H1 (cell line): Measurements from ENCODE around the gene MYOM1. TPM values are rescaled to one million over a fixed set of nuclear protein-coding genes. Genes with fewer than 3 reads are reported as not detected.

Experiments used
- CTCF ChIA-PET: fragments of 300-600 bp; sonication (Branson Sonifier 250); formaldehyde crosslinking; loops from one replicate; lab custom pipeline; 2021; ENCODE audit not compliant: partially characterized antibody; lab: Charles Lee
- POLR2A ChIA-PET: fragments of 300-600 bp; sonication (Branson Sonifier 250); formaldehyde crosslinking; loops from one replicate; lab custom pipeline; 2021; ENCODE audit warnings: inconsistent platforms; ENCODE audit not compliant: partially characterized antibody; lab: Charles Lee
- DNase-seq, 2 experiments: peaks; one replicate each; pipeline versions ENCODE4 v3.0.0 to v3.0.0-alpha.2; 2010 to 2022; ENCODE audit warnings: low spot score in 2 of 2, low read depth in 1 of 2, mixed read lengths in 1 of 2
- FAIRE-seq: peaks from 2 replicates; lab custom pipeline; 2011; peaks lifted over from hg19 to GRCh38; lab: Jason Lieb, UNC
- H2AFZ ChIP-seq: 2 replicates; pipeline ENCODE4 v1.8.1; 2012; ENCODE audit warnings: low read length, inconsistent platforms
- H2AK5ac ChIP-seq: 2 replicates; pipeline ENCODE4 v1.6.1; 2013; ENCODE audit warnings: low read depth, low read length
- H2BK120ac ChIP-seq: replicated peaks from 2 replicates; pipeline ENCODE3; 2013; ENCODE audit warnings: low read depth, low read length, inconsistent platforms
- H2BK12ac ChIP-seq: 2 replicates; pipeline ENCODE4 v1.6.1; 2013; ENCODE audit warnings: low read depth, low read length
- H2BK15ac ChIP-seq: 2 replicates; pipeline ENCODE4 v1.6.1; 2013; ENCODE audit warnings: low read length
- H2BK20ac ChIP-seq: 2 replicates; pipeline ENCODE4 v1.6.1; 2013; ENCODE audit warnings: low read length
- H2BK5ac ChIP-seq: 2 replicates; pipeline ENCODE4 v1.6.1; 2013; ENCODE audit warnings: low read depth, low read length
- H3K14ac ChIP-seq: 2 replicates; pipeline ENCODE4 v1.6.1; 2013; ENCODE audit warnings: inconsistent platforms; ENCODE audit not compliant: insufficient read length
- H3K18ac ChIP-seq: 2 replicates; pipeline ENCODE4 v1.6.1; 2013; ENCODE audit warnings: low read length; ENCODE audit errors: extremely low read depth
- H3K23ac ChIP-seq: 2 replicates; pipeline ENCODE4 v1.6.1; 2013; ENCODE audit warnings: inconsistent platforms; ENCODE audit not compliant: insufficient read length
- H3K23me2 ChIP-seq: 2 replicates; pipeline ENCODE4 v1.6.1; 2013; ENCODE audit warnings: low read depth, low read length
- H3K27ac ChIP-seq: 2 replicates; pipeline ENCODE4 v1.6.1; 2011; ENCODE audit warnings: low read depth, low read length, inconsistent platforms
- H3K27me3 ChIP-seq, 4 experiments: replicated peaks in 1 of 4; 1 replicate in 1 of 4; 2 replicates in 3 of 4; pipeline versions ENCODE4 v1.6.1 to v1.8.1; 2011 to 2013; ENCODE audit warnings: low read length in 3 of 4, mild to moderate bottlenecking in 3 of 4, inconsistent platforms in 2 of 4, mixed read lengths in 2 of 4, moderate library complexity in 1 of 4; ENCODE audit not compliant: control insufficient read depth in 3 of 4, insufficient read depth in 3 of 4; ENCODE audit errors: extremely low read depth in 1 of 4
- H3K36me3 ChIP-seq, 4 experiments: 2 replicates each; pipeline versions ENCODE4 v1.6.1 to v1.8.1; 2011 to 2013; ENCODE audit warnings: mild to moderate bottlenecking in 4 of 4, low read length in 3 of 4, moderate library complexity in 2 of 4, control low read depth in 1 of 4, inconsistent platforms in 1 of 4; ENCODE audit not compliant: insufficient read depth in 4 of 4, control insufficient read depth in 2 of 4
- H3K4ac ChIP-seq: replicated peaks from 2 replicates; pipeline ENCODE3; 2013; ENCODE audit warnings: low read length, low read depth, mixed read lengths, inconsistent platforms; ENCODE audit not compliant: insufficient read length
- H3K4me1 ChIP-seq, 4 experiments: replicated peaks in 1 of 4; 1 replicate in 1 of 4; 2 replicates in 3 of 4; pipeline versions ENCODE4 v1.6.1 to v1.8.1; 2011 to 2013; ENCODE audit warnings: low read length in 3 of 4, inconsistent platforms in 2 of 4, mixed read lengths in 1 of 4; ENCODE audit not compliant: insufficient read depth in 4 of 4, control insufficient read depth in 3 of 4
- H3K4me2 ChIP-seq, 2 experiments: 2 replicates each; pipeline versions ENCODE4 v1.6.1 to v1.8.1; 2011 to 2013; ENCODE audit warnings: low read depth in 2 of 2, low read length in 2 of 2, control low read depth in 1 of 2, inconsistent platforms in 1 of 2, mild to moderate bottlenecking in 1 of 2; ENCODE audit not compliant: insufficient read depth in 1 of 2
- H3K4me3 ChIP-seq, 4 experiments: fragments of 200-600, 300-600 bp in 1 of 4; sonication (generic), shearing (Covaris generic), sonication (Bioruptor Twin) in 1 of 4; 2 replicates each; pipeline versions ENCODE4 v1.5.1 to v1.8.1; 2011 to 2016; ENCODE audit warnings: low read length in 4 of 4, low read depth in 3 of 4, control low read depth in 2 of 4, inconsistent platforms in 2 of 4, mild to moderate bottlenecking in 2 of 4, mixed read lengths in 1 of 4, moderate library complexity in 1 of 4; ENCODE audit not compliant: insufficient read depth in 2 of 4; ENCODE audit errors: extremely low read depth in 1 of 4
- H3K56ac ChIP-seq: replicated peaks from 2 replicates; pipeline ENCODE3; 2013; ENCODE audit warnings: low read depth, mild to moderate bottlenecking, mixed read lengths, low read length, inconsistent platforms; ENCODE audit not compliant: insufficient read length
- H3K79me1 ChIP-seq: 2 replicates; pipeline ENCODE4 v1.6.1; 2013; ENCODE audit warnings: low read depth, low read length, control low read depth
- H3K79me2 ChIP-seq, 2 experiments: 2 replicates each; pipeline versions ENCODE4 v1.6.1 to v1.8.1; 2012 to 2013; ENCODE audit warnings: low read length in 2 of 2, mild to moderate bottlenecking in 2 of 2, inconsistent platforms in 1 of 2; ENCODE audit not compliant: insufficient read depth in 2 of 2, control insufficient read depth in 1 of 2
- H3K9ac ChIP-seq, 4 experiments: replicated peaks in 1 of 4; 1 replicate in 1 of 4; 2 replicates in 3 of 4; pipeline versions ENCODE4 v1.6.1 to v1.8.1; 2011 to 2013; ENCODE audit warnings: low read depth in 3 of 4, low read length in 3 of 4, control low read depth in 2 of 4, mild to moderate bottlenecking in 2 of 4, moderate library complexity in 2 of 4, inconsistent platforms in 1 of 4; ENCODE audit errors: extremely low read depth in 1 of 4
- H3K9me3 ChIP-seq, 2 experiments: 2 replicates each; pipeline versions ENCODE4 v1.6.1 to v1.8.1; 2012 to 2013; ENCODE audit warnings: mild to moderate bottlenecking in 2 of 2, moderate library complexity in 2 of 2, control low read depth in 1 of 2, inconsistent platforms in 1 of 2, low read depth in 1 of 2, low read length in 1 of 2, mixed read lengths in 1 of 2; ENCODE audit not compliant: insufficient read depth in 2 of 2
- H4K20me1 ChIP-seq, 2 experiments: replicated peaks in 1 of 2; 2 replicates each; pipeline versions ENCODE3 to v1.8.1; 2011 to 2013; ENCODE audit warnings: inconsistent platforms in 2 of 2, low read length in 2 of 2, mild to moderate bottlenecking in 1 of 2; ENCODE audit not compliant: insufficient read depth in 2 of 2, control insufficient read depth in 1 of 2
- H4K5ac ChIP-seq: 2 replicates; pipeline ENCODE4 v1.6.1; 2013; ENCODE audit warnings: low read length, low read depth, mixed read lengths, inconsistent platforms; ENCODE audit not compliant: insufficient read length
- H4K8ac ChIP-seq: 2 replicates; pipeline ENCODE4 v1.8.0; 2013; ENCODE audit warnings: mild to moderate bottlenecking, moderate library complexity, low read length, inconsistent platforms; ENCODE audit not compliant: insufficient read depth; ENCODE audit errors: extremely low read depth
- H4K91ac ChIP-seq: replicated peaks from 2 replicates; pipeline ENCODE3; 2013; ENCODE audit warnings: low read length, mixed read lengths, inconsistent platforms; ENCODE audit not compliant: insufficient read length
- WGBS, 2 experiments: shearing (Covaris generic) in 1 of 2; methylation state at CpG; one replicate each; pipeline versions ENCODE4 v1.1.6 to v1.1.7; 2013 to 2015; ENCODE audit warnings: low lambda C conversion rate in 2 of 2, mixed read lengths in 2 of 2, inconsistent platforms in 1 of 2, low coverage in 1 of 2, missing lambda C conversion rate in 1 of 2; ENCODE audit not compliant: insufficient replicate concordance in 2 of 2, insufficient coverage in 1 of 2, insufficient read length in 1 of 2; ENCODE audit errors: extremely low coverage in 1 of 2, missing lambda C conversion rate in 1 of 2; 5-methylcytosine and 5-hydroxymethylcytosine counted together
- polyA plus RNA-seq, 7 experiments: library from polyadenylated mRNA; depleted of rRNA in 3 of 7; stranded (reverse) in 5 of 7; unstranded in 2 of 7; fragments of >200 nt in 5 of 7; fragments of 200-250 nt in 2 of 7; gene quantifications; 1 replicate in 5 of 7; 2 replicates in 1 of 7; 4 replicates in 1 of 7; pipeline versions ENCODE4 v1.2.1 to v1.2.3, GENCODE V29; 2011 to 2013; ENCODE audit warnings: missing spikeins in 2 of 7, mixed read lengths in 2 of 7
- total RNA-seq: library from RNA; stranded (reverse); fragmentation: NEBNext Ultra II Directional; extraction: Animal tissue kit (Norgen Biotek cat#: 25700); gene quantifications from 2 replicates; pipeline ENCODE4 v1.2.1, GENCODE V29; 2021
- TF ChIP-seq, protein P1 (sequence below): IDR thresholded peaks from 2 replicates; pipeline ENCODE4 v1.6.1; 2012; ENCODE audit warnings: inconsistent platforms

The MYOM1 gene
- total and polyA plus RNA-seq, 2 of the 8 experiments (the other 6 are each of a cell fraction or from before 2014, with no cell fraction given) = 0.06 to 0.32 TPM

DNA sequence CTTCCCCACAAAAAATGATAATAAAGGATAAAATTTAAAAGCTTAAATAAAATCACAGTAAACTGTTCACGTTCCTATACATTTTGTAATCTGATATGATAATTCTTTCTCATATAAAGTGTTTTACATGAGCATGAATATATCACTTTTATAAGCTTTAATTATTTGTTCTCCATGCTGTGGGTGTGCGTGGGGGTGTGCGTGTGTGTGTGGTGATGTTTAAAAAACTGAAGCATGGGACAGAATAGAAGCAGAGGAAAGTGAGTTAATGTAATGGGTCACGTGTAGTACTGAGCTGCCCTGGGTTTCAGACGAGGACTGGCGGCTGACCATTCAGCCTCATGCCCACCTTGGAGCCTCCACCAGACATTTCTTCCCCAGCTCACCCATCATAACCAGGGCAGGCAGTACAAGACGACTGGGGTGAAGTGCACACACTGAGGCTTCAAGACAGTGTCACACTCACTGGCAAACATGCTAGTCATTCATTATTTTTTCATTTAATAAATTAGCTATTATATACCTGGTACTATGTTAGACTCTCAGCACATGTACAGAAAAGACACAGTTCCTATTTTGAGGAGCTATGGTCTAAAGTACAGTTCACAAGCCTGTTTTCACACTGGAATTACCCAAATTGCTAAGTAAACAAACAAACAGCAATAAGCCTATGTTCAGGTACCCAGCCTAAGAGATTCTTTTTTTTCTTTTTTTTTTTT, 109.6 kb downstream of the MYOM1 start:
- no peak overlapping the region for H3K23ac ChIP-seq
- no peak overlapping the region for H3K56ac ChIP-seq
- no peak overlapping the region for H4K5ac ChIP-seq
- no peaks in the 10 kb centered on the region for H3K4me1 ChIP-seq
- CTCF ChIA-PET = interaction anchor here (0.6 to 2.2 kb wide), 7 partner anchors 10 to 188 kb away, joined by 3 to 9 read pairs (median 3); no protein-coding TSS in a partner anchor
- H3K4ac ChIP-seq = no peak overlapping the region
- no peak overlapping the region for H3K14ac ChIP-seq
- H3K23me2 ChIP-seq = no peaks in the 10 kb centered on the region
- no peak overlapping the region for H3K27ac ChIP-seq
- no peaks in the 10 kb centered on the region for H3K79me2 ChIP-seq
- 83 to 100% methylated on average over 1 to 7 of the region's 7 CpGs for WGBS, 2 experiments
- no peak overlapping the region for H4K8ac ChIP-seq
- no peak overlapping the region for H2BK20ac ChIP-seq
- H2BK15ac ChIP-seq = no peak overlapping the region
- no peak overlapping the region for H3K4me3 ChIP-seq
- no peak overlapping the region for H3K18ac ChIP-seq
- no peak overlapping the region for H3K9ac ChIP-seq
- no peaks in the 10 kb centered on the region for H4K20me1 ChIP-seq
- H3K9me3 ChIP-seq = no peaks in the 10 kb centered on the region
- no peak overlapping the region for H2BK5ac ChIP-seq
- DNase-seq = no peak
- no peaks in the 10 kb centered on the region for H3K79me1 ChIP-seq
- no peak overlapping the region for H2BK12ac ChIP-seq
- H3K4me2 ChIP-seq = no peak overlapping the region
- H3K36me3 ChIP-seq = no peaks in the 10 kb centered on the region
- H2BK120ac ChIP-seq = no peak overlapping the region
- FAIRE-seq = no peak
- H3K27me3 ChIP-seq = peaks cover 3 to 17% (median 16%) of the 10 kb centered on the region in 4 experiments
- no peak overlapping the region for H2AK5ac ChIP-seq
- H2AFZ ChIP-seq = no peak overlapping the region
- H4K91ac ChIP-seq = no peak overlapping the region
- POLR2A ChIA-PET = no interaction called here
- TF ChIP-seq, protein P1, sequence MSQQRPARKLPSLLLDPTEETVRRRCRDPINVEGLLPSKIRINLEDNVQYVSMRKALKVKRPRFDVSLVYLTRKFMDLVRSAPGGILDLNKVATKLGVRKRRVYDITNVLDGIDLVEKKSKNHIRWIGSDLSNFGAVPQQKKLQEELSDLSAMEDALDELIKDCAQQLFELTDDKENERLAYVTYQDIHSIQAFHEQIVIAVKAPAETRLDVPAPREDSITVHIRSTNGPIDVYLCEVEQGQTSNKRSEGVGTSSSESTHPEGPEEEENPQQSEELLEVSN = no peak
